ENCODE measurements around the gene CAPG. TPM values are rescaled to one million over a fixed set of nuclear protein-coding genes. Genes with fewer than 3 reads are reported as not detected.
A peak's percentile ranks its signal among the peaks of the same experiment; 100 is the strongest.

Gene CAPG
- total RNA-seq, 1 donor from 2014 or later: 125 TPM

GRCh38 chr2:85357736-85358135 lies 52.4 kb downstream of the CAPG start:
- no peak for DNase-seq (ENCODE audit: low spot score)

- no peak for DNase-seq (ENCODE audit: low spot score)
Measured at GRCh38 chr2:85356186-85356585, 54.0 kb downstream of the CAPG start.

DNA sequence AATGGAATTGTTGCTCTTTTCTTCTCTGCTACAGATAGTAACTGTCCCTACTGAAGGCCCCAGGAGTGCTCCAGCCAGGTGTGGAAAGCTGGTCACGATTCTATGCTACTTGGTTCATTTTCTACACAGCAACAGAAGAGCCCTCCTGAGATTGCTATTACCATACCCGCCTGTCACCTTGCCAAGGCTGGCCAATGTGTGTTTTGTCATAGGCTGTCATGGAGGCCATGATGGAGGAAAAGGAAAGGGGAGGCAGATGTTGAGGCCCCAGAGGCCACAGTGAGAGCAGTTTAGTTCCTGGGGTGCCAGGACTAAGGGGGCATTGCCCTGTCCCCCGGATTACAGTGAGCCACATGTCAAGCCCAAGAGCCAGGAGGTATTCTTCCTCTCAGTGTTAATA lies 54.6 kb downstream of the CAPG start:
- no peak for DNase-seq (ENCODE audit: low spot score)

DNA sequence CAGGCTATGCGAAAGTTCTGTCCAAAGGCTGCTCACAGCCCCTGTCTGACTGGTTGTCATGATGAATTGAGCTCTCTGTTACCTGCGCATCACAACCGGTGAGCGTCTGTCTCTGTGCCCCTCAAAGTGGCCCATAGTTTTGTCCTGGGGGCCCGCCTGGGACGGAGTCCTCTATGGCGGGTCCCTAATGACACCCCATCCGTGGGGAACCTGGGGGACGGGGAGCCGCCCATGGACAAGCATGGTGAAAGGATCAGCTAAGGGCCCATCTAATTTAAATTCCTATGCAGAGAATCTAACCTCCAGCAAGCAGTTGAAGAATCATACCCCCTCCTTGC lies 55.1 kb downstream of the CAPG start:
- no peak for DNase-seq (ENCODE audit: low spot score)

GRCh38 chr2:85354286-85355072 lies 55.7 kb downstream of the CAPG start, which contains the start of the genes ELMOD3 and RETSAT:
TSS of gene ELMOD3 (plus strand) at chr2:85354769. CDS start at chr2:85357199, 2,430 bp downstream.
TSS of gene RETSAT (minus strand) at chr2:85354528. CDS start at chr2:85354507, 21 bp downstream.
- DNase-seq (ENCODE audit: low spot score): peak; percentile 100

DNA sequence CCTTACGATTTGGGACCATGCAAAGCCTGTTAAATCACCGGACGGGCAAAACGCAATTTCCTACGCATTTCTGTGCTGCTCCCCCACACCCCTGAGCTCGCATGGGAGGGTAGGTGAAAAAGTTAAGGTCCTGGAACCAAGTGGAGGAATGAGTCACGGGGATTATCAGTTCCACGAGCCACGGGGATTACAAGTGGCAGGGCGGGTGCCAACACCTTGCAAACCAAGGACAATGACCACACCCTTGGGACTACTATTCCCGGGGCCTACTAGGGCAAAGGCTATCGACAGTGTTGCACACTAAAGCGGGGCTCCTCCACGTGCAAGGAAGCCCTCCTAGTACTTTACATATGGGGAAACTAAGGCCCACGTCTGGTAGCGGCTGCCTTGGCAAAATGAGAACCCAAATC lies 56.3 kb downstream of the CAPG start:
- DNase-seq (ENCODE audit: low spot score): peak; percentile 48

GRCh38 chr2:85347599-85347998 lies 62.6 kb downstream of the CAPG start:
- no peak for DNase-seq (ENCODE audit: low spot score)

Other genes with a start within 250 kb of the CAPG start
- gene TGOLN2, start 82.4 kb downstream of the CAPG start, total RNA-seq: 237 TPM
- 86.4 TPM for gene RETSAT, start 55.8 kb downstream of the CAPG start, total RNA-seq
- gene ELMOD3, start 55.6 kb downstream of the CAPG start, total RNA-seq: 30.3 TPM
- 9.9 TPM for gene SH2D6, start 8.3 kb upstream of the CAPG start, total RNA-seq
- 262 TPM for gene MAT2A, start 128.8 kb upstream of the CAPG start, total RNA-seq
- 77.4 TPM for gene GGCX, start 151.1 kb upstream of the CAPG start, total RNA-seq
- gene VAMP8, start 167.2 kb upstream of the CAPG start, total RNA-seq: 178 TPM
- gene VAMP5, start 174.1 kb upstream of the CAPG start, total RNA-seq: 48.8 TPM
- gene RNF181, start 185.4 kb upstream of the CAPG start, total RNA-seq: 94.1 TPM
- 31.9 TPM for gene TMEM150A, start 192.3 kb upstream of the CAPG start, total RNA-seq
- 47.8 TPM for gene C2orf68, start 201.7 kb upstream of the CAPG start, total RNA-seq
- gene USP39, start 205.8 kb upstream of the CAPG start, total RNA-seq: 44.1 TPM